Mesendoderm (in vitro differentiated cells): ENCODE results near the gene EHF.

Source experiments
- DNase-seq: peaks from one replicate; pipeline ENCODE4 v3.0.0; 2013
- H2AK5ac ChIP-seq: 2 replicates; pipeline ENCODE4 v1.6.1; 2013; ENCODE audit warnings: low read length, inconsistent platforms
- H2BK120ac ChIP-seq: 2 replicates; pipeline ENCODE4 v1.6.1; 2013; ENCODE audit warnings: low read depth, mild to moderate bottlenecking, low read length, moderate library complexity, mixed read lengths
- H2BK15ac ChIP-seq: replicated peaks from 2 replicates; pipeline ENCODE4 v1.6.1; 2013; ENCODE audit warnings: low read depth, mild to moderate bottlenecking, moderate library complexity
- H2BK5ac ChIP-seq: 2 replicates; pipeline ENCODE4 v1.6.1; 2013; ENCODE audit warnings: low read length, inconsistent platforms
- H3K18ac ChIP-seq: 2 replicates; pipeline ENCODE4 v1.6.1; 2013; ENCODE audit warnings: mild to moderate bottlenecking, low read length, mixed read lengths
- H3K23ac ChIP-seq: one replicate; pipeline ENCODE4 v1.6.1; 2013; ENCODE audit warnings: low read length
- H3K27ac ChIP-seq: 2 replicates; pipeline ENCODE4 v1.5.1; 2013; ENCODE audit warnings: low read depth, mild to moderate bottlenecking, inconsistent platforms, low read length, moderate library complexity
- H3K27me3 ChIP-seq: 2 replicates; pipeline ENCODE4 v1.6.1; 2013; ENCODE audit warnings: low read length, control low read depth, mild to moderate bottlenecking, inconsistent platforms; ENCODE audit not compliant: insufficient read depth, poor library complexity
- H3K36me3 ChIP-seq: 2 replicates; pipeline ENCODE4 v1.6.1; 2013; ENCODE audit warnings: low read length, inconsistent platforms; ENCODE audit not compliant: control insufficient read depth, insufficient read depth
- H3K4ac ChIP-seq: one replicate; pipeline ENCODE4 v1.6.1; 2013; ENCODE audit warnings: low read depth, mild to moderate bottlenecking, low read length, moderate library complexity
- H3K4me1 ChIP-seq: 2 replicates; pipeline ENCODE4 v1.6.1; 2013; ENCODE audit warnings: low read depth, low read length, inconsistent platforms; ENCODE audit not compliant: control insufficient read depth
- H3K4me2 ChIP-seq: 2 replicates; pipeline ENCODE4 v1.6.1; 2013; ENCODE audit warnings: low read length
- H3K4me3 ChIP-seq: 2 replicates; pipeline ENCODE4 v1.5.1; 2013; ENCODE audit warnings: mild to moderate bottlenecking, low read length
- H3K56ac ChIP-seq: one replicate; pipeline ENCODE4 v1.6.1; 2013; ENCODE audit warnings: low read length
- H3K79me1 ChIP-seq: 2 replicates; pipeline ENCODE4 v1.6.1; 2013; ENCODE audit warnings: low read length, inconsistent platforms
- H3K79me2 ChIP-seq: 2 replicates; pipeline ENCODE4 v1.6.1; 2013; ENCODE audit warnings: mild to moderate bottlenecking, low read length; ENCODE audit not compliant: control insufficient read depth, insufficient read depth
- H3K9ac ChIP-seq: 2 replicates; pipeline ENCODE4 v1.6.1; 2013; ENCODE audit warnings: low read length, inconsistent platforms
- H4K5ac ChIP-seq: one replicate; pipeline ENCODE4 v1.6.1; 2013; ENCODE audit warnings: low read length
- H4K8ac ChIP-seq: one replicate; pipeline ENCODE4 v1.6.1; 2013; ENCODE audit warnings: low read depth, mild to moderate bottlenecking, control low read depth, low read length, moderate library complexity
- WGBS: extraction: QIAGEN DNeasy Blood & Tissue Kit; methylation state at CpG from one replicate; pipeline ENCODE4 v1.1.7; 2013; ENCODE audit warnings: low lambda C conversion rate, missing lambda C conversion rate; ENCODE audit not compliant: insufficient coverage; ENCODE audit errors: extremely low coverage; 5-methylcytosine and 5-hydroxymethylcytosine counted together

EHF gene

GRCh38 chr11:34613552-34614056 is 7.3 kb upstream of the EHF start:
- no peak overlapping the region for H3K4me3 ChIP-seq
- DNase-seq, result no peak
- H3K27ac ChIP-seq, result no peak overlapping the region
- H2BK15ac ChIP-seq, result no peak overlapping the region
- no peak overlapping the region for H2AK5ac ChIP-seq
- no peaks in the 10 kb centered on the region for H3K36me3 ChIP-seq
- H4K8ac ChIP-seq, result no peak overlapping the region
- H3K4me2 ChIP-seq, result no peak overlapping the region
- WGBS, result no CpG with 5 or more reads among the region's 2 CpGs
- no peak overlapping the region for H3K56ac ChIP-seq
- no peak overlapping the region for H4K5ac ChIP-seq
- H3K79me2 ChIP-seq, result no peaks in the 10 kb centered on the region
- no peak overlapping the region for H2BK5ac ChIP-seq
- no peak overlapping the region for H2BK120ac ChIP-seq
- H3K27me3 ChIP-seq, result no peaks in the 10 kb centered on the region
- H3K23ac ChIP-seq, result no peak overlapping the region
- H3K9ac ChIP-seq, result no peak overlapping the region
- no peaks in the 10 kb centered on the region for H3K4me1 ChIP-seq
- no peak overlapping the region for H3K4ac ChIP-seq
- no peak overlapping the region for H3K18ac ChIP-seq
- H3K79me1 ChIP-seq, result no peaks in the 10 kb centered on the region

DNA sequence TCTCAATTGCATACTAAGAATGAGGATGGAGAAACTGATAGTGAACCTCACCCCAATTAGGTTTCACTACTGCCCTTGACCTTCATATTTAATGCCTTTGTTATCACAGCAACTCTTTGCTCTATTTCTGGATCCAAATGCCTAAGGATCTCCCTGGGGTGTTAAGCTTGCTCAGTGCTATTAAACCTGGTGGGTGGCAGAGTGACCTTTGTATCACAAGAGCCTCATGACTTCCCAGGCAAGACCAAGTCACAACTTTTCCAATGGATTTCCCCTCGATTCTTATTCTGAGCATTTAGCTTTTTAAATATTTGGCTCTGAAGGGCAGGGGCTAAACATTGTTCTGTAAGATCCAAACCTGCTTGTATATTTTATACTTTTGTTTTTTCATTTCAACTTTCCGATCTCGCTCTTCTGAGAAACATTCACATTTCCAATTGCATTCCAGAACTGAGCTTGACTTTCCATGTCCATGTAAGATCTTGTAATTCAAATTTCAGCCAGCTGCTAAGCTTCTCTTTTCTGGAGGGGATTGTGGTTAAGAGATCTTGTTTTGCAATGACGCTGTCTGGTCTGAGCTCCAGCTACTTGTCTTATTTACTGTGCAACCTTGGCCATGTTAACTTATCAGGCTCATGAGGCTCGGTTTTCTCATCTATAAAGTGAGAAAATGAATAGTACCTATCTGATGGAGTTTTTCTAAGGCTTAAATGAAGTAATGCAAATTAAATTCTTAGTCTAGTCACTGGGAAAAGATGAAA is 6.4 kb upstream of the EHF start:
- Histone ChIP-seq H2BK5ac (no peak overlapping the region), H2BK15ac (no peak overlapping the region), H2BK120ac (no peak overlapping the region), H3K9ac (no peak overlapping the region), H3K79me2 (no peaks in the 10 kb centered on the region), H3K56ac (no peak overlapping the region), H3K79me1 (no peaks in the 10 kb centered on the region), H3K23ac (no peak overlapping the region), H3K4me2 (no peak overlapping the region), H3K4ac (no peak overlapping the region), H3K4me1 (no peaks in the 10 kb centered on the region), H3K27ac (no peak overlapping the region), H3K27me3 (no peaks in the 10 kb centered on the region), H4K5ac (no peak overlapping the region), H2AK5ac (no peak overlapping the region), H3K4me3 (no peak overlapping the region), H3K18ac (no peak overlapping the region), H3K36me3 (no peaks in the 10 kb centered on the region), H4K8ac (no peak overlapping the region)
- DNase-seq, result no peak
- no CpG with 5 or more reads among the region's 5 CpGs for WGBS

DNA sequence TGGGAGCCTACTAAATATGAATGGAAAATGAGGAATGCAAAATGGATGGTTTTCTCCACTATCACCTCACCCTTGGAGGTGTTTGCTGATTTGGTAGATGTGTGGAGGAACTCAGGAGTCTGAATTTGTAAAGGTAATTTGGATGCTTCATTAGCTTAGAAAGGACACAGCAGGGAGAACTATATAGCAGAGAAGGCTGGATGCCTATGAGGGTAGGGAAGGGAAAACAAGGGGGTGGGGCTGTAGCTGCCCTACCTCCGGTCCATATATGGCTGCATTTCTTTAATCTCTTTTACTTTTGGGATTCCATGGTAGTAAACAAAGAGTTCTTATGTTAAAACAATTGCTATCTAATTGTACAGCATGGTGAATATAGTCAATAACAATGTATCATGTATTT is 4.8 kb upstream of the EHF start:
- Histone ChIP-seq H3K27me3 (no peaks in the 10 kb centered on the region), H3K27ac (no peak overlapping the region), H2BK120ac (no peak overlapping the region), H2BK5ac (no peak overlapping the region), H3K4ac (no peak overlapping the region), H3K79me2 (no peaks in the 10 kb centered on the region), H3K4me3 (no peak overlapping the region), H2BK15ac (no peak overlapping the region), H2AK5ac (no peak overlapping the region), H3K23ac (no peak overlapping the region), H3K4me2 (no peak overlapping the region), H3K56ac (no peak overlapping the region), H3K79me1 (no peaks in the 10 kb centered on the region), H4K8ac (no peak overlapping the region), H4K5ac (no peak overlapping the region), H3K18ac (no peak overlapping the region), H3K9ac (no peak overlapping the region), H3K36me3 (no peaks in the 10 kb centered on the region), H3K4me1 (peaks cover 4% of the 10 kb centered on the region)
- DNase-seq, result no peak
- WGBS, result no CpG with 5 or more reads among the region's 1 CpG

DNA sequence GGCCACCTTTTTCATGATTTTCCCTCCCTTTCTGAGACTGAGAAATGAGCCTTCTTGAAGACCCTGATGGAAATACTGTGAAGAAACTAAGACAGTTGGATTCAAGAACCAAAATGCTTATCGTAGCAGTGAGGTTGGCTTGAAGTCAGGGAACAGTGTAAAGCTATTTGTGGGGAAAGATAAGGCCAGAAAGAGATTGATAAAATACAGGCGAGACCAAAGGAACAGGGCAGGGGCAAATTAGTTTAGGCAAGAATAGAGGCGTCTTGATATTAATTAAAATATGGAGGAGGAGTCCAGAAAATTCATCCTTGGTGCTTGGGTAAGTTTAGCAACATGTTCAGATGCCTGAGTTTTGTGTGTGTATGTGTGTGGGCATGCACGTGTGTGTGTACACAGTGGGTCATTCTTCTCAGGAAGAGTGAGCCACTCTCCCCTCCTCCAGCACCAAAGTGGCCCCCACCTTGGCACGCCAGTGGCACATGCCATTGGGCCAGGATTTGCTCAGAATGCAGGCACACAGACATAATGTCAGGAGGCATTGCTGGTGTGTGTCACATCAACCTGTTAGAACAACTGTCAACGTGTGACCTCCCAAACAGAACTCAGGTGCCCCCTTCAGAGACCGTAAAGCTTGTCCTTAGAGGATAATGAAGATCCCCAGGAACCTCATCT is 3.9 kb upstream of the EHF start:
- Histone ChIP-seq H2BK15ac (no peak overlapping the region), H3K79me1 (no peaks in the 10 kb centered on the region), H3K4me3 (no peak overlapping the region), H3K27me3 (no peaks in the 10 kb centered on the region), H3K23ac (no peak overlapping the region), H3K18ac (no peak overlapping the region), H3K56ac (no peak overlapping the region), H3K4ac (no peak overlapping the region), H3K79me2 (no peaks in the 10 kb centered on the region), H4K5ac (no peak overlapping the region), H2BK5ac (no peak overlapping the region), H3K36me3 (no peaks in the 10 kb centered on the region), H3K9ac (no peak overlapping the region), H4K8ac (no peak overlapping the region), H3K4me1 (peaks cover 6% of the 10 kb centered on the region), H2AK5ac (no peak overlapping the region), H3K27ac (no peak overlapping the region), H2BK120ac (no peak overlapping the region), H3K4me2 (no peak overlapping the region)
- no peak for DNase-seq
- WGBS, result no CpG with 5 or more reads among the region's 7 CpGs

- WGBS, result no CpG with 5 or more reads among the region's 2 CpGs
Observed at GRCh38 chr11:34618406-34618805, 2.5 kb upstream of the EHF start.

More at GRCh38 chr11:34618406-34618805, 2.5 kb upstream of the EHF start:
- Histone ChIP-seq H4K5ac (no peak overlapping the region), H3K27me3 (no peaks in the 10 kb centered on the region), H3K18ac (no peak overlapping the region), H3K79me2 (no peaks in the 10 kb centered on the region), H4K8ac (no peak overlapping the region), H3K23ac (no peak overlapping the region), H3K79me1 (no peaks in the 10 kb centered on the region), H2BK15ac (no peak overlapping the region), H2BK120ac (no peak overlapping the region), H3K27ac (no peak overlapping the region), H3K56ac (no peak overlapping the region), H2AK5ac (no peak overlapping the region), H3K4me1 (peaks cover 8% of the 10 kb centered on the region), H3K4ac (no peak overlapping the region), H3K4me2 (no peak overlapping the region), H3K9ac (no peak overlapping the region), H3K4me3 (no peak overlapping the region), H2BK5ac (no peak overlapping the region), H3K36me3 (no peaks in the 10 kb centered on the region)
- DNase-seq, result no peak
